GM19035 (cell line): ENCODE data around the gene AHI1.

ENCODE experiments used
- ATAC-seq: cut with Tn5 transposase; IDR thresholded peaks from one replicate; pipeline ENCODE4 v1.9.1; 2021; ENCODE audit not compliant: unreplicated experiment

The AHI1 gene

GRCh38 chr6:135304883-135305282 is 192.7 kb downstream of the AHI1 start:
- ATAC-seq, result no peak

DNA sequence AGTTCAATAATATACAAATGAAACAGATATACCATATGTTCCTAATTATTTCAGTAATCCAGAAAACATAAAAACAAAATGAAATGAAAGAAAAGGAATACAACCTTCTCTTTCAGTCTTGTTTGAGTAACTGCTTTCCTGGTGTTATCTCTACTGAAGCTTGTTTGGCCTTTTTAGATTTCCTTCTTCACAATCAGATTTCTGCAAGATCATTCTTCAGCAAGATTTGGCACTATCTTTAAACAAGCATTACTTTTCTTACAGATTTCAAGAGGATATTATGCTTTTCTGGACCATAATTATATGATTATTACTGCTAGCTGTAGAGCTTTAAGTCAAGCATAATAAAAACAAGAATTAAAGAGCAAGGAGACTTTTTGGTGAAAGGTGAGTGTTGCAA is 196.2 kb downstream of the AHI1 start:
- no peak for ATAC-seq

DNA sequence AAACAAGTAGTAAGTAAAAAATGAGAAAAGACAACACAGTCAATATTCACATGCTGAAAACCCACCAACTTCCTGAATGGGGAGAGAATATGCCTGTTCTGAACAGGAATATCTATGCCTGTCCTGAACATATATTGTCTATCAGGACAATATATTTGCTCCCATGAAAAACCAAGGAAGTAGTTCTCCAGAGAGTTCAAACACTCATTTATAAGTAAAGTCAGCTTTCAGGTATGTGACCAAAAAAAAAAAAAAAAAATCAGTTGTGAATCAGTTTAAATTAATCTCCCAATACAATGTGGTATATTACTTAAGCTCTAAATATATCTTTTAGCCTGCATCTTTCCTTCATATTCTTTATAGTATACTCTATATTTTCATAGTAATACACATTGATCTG is 197.0 kb downstream of the AHI1 start:
- ATAC-seq, result no peak

DNA sequence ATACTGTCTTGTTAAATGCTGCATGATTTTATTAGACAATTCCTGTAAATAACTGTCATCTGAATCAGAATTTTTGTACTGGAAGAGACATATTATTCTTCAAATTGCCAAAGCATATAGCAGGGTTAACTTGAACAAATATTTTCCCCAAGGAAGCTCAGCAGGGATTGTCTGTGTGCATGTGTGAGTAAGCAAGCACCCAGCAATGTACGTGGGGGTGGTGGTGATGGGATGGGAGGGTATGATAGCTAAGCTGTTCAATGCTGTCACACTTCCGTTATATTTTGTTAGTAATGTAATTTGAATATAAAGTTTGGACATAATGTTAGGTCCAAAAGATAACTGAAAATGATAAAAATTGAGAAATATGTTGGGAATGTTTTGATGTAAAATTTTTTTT is 198.3 kb downstream of the AHI1 start:
- ATAC-seq, result no peak

GRCh38 chr6:135298455-135298854 is 199.1 kb downstream of the AHI1 start:
- no peak for ATAC-seq

GRCh38 chr6:135296715-135297114 is 200.8 kb downstream of the AHI1 start:
- ATAC-seq, result no peak

DNA sequence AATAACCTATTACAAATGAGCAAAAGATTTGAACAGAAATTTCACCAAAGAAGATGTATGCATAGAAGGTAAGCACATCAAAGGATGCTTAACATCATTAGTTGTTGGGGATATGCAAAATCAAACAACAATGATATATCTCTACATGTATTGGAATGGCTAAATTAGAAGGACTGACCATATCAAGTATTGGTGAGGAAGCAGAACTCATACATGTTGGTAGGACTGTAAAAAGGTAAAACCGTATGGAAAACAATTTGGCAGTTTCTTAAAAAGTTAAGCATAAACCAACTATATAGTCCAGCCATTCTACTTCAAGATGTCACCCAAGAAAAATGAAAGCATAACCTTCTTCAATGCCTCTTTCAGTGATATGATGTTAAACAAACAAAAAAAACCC is 202.5 kb downstream of the AHI1 start:
- ATAC-seq, result no peak

DNA sequence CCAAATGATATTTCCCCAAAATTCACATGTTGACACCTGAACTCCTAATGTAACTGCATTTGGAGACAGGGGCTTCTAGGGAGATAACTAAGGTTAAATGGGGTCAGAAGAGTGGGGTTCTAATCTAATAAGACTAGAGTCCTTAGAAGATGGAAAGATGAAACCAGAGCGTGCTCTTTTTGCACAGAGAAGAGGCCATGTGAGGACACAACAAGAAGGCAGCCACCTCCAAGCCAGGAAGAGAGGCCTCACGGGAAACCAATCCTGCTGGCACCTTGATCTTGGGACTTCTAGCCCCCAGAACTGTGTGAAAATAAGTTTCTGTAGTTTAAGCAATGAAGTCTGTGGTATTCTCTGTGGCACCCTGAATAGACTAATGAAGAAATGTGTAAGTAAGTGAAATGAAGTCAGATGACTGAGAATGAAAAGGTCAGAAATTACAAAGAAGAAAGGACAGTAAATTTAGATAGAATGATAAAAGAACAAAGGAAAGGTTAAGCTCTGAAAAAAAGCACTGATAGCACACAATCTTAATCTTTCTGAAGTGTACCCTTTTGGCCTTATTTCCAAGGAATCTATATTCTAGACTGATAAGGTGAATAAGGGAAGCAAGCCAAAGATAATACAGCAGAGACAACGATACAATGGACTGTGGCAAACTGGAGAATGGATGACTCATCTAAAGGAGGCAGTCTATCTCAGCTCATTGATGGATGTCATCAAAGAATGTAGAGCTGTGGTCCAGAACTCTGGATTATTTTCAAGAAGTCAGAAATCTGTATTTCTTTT is 206.1 kb downstream of the AHI1 start:
- ATAC-seq, result no peak

DNA sequence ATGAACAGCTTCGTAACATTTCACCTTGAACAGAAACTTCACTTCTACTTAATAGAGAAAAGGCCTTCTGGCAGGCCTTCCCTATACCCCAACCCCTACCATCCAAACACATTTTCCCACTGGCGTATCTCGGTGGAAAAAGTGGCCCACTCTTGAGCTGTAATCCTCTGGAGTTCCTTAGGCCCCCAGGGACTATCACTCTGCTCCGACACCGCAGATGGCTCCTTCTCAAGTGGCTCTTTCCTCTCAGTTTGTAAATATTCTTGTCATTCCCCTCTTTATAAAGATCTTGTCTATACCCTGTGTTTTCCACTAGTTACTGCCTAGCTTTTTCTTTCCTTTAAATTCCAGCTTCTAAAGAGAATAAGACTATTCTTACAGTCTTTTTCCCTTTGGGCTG is 207.7 kb downstream of the AHI1 start:
- ATAC-seq, result no peak

GRCh38 chr6:135286962-135287538 is 210.5 kb downstream of the AHI1 start:
- ATAC-seq, result no peak

DNA sequence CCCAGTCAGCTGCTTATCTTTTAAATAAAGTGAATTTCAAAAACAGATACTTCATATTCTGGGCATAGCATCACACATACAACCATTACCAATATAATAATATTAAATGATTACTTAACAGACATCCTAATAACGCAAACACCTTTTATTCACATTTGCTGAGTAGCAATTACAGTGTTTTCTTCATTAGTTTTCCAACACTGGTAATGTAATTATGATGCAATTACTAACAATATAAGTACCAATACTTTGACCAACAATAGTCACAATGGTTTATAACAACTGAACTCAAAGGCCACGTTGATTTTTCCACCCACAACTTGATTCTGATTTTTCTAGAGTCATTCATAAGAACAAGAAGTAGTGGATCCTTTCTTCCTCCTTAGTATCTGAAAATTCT is 212.4 kb downstream of the AHI1 start:
- ATAC-seq, result no peak

DNA sequence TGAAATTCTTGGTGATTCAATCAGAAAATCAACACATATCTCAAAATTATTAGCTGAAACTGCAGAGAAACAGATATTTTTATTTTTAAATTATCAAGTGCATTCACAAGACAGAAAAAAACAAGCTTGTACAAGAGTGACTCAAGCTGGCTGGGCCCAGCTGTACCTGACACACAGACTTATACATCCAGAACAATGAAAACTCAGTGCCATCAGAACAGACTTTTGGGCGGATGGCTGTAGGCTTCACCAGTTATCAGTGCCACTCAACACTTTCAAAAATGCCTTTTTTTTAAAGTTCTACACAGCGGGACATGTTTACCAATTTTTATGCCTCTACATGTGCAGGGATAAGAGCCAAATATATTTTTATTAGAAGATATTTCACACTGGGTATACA is 213.6 kb downstream of the AHI1 start:
- ATAC-seq, result no peak

DNA sequence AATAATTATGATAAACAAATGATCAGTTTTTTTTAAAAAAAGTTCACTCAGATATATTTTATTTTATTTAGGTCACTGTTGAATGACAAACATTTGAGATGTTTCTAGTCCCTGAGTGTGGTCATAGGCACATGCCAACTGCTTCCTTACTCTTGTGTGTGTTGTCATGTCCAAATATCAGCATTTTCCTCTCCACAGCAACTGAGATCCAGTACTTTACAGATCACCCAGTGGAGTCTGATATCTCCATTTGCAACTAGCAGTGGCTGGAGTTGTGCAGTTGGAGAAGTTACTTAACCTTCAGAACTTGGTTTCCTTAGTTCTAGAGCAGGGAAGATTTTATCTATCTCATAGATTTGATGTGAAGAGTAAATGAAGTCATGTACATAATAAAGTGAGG is 215.1 kb downstream of the AHI1 start:
- ATAC-seq, result no peak

GRCh38 chr6:135281964-135282363 is 215.6 kb downstream of the AHI1 start:
- no peak for ATAC-seq

- no peak for ATAC-seq
Observed at GRCh38 chr6:135281227-135281626, 216.3 kb downstream of the AHI1 start.

GRCh38 chr6:135280375-135281136 is 217.0 kb downstream of the AHI1 start:
- no peak for ATAC-seq

DNA sequence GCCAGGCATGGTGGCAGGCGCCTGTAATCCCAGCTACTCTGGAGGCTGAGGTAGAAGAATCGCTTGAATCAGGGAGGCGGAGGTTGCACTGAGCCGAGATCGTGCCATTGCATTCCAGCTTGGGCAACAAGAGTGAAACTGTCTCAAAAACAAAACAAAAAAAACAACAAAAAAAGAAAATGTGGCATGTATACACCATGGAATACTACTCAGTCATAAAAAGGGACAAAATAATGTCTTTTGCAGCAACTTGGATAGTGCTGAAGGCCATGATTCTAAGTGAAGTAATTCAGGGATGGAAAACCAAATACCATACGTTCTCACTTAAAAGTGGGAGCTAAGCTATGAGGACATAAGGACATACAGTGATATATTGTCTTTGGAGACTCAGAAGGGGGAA is 220.1 kb downstream of the AHI1 start:
- ATAC-seq, result no peak

DNA sequence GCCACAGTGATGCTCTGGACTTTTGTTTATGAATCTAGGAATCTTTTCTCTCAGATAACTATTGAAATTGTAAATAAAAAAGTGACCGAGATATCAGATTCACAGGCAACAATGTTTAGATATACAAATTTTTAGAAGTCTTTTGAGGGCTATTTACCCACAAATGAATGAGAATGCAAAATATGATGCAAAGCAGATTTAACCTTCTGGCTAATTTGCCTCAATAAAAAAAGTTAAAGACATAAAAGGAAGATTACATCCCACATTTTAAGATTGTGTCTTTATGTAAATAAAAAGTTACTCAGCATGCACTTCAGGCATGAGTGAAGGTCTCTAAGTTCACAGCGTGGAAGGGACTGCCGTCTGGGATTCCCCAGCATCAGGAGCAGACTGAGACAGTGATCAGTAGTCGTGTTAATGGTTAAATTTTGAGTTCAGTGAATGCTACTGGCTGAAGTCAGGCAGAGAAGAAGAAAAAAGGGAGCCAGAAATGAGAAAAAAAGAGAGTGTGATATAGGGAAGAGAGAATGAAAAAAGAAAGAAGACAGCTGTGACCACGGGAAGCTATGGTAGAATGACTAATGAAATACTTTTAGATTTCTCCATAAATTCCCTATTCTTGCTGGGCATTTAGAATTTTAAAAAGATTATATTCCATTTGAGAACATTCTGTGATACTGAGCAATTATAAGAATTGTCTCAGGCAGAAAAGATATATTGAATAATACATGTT is 222.8 kb downstream of the AHI1 start:
- ATAC-seq, result no peak

GRCh38 chr6:135271626-135272025 is 225.9 kb downstream of the AHI1 start:
- ATAC-seq, result no peak

DNA sequence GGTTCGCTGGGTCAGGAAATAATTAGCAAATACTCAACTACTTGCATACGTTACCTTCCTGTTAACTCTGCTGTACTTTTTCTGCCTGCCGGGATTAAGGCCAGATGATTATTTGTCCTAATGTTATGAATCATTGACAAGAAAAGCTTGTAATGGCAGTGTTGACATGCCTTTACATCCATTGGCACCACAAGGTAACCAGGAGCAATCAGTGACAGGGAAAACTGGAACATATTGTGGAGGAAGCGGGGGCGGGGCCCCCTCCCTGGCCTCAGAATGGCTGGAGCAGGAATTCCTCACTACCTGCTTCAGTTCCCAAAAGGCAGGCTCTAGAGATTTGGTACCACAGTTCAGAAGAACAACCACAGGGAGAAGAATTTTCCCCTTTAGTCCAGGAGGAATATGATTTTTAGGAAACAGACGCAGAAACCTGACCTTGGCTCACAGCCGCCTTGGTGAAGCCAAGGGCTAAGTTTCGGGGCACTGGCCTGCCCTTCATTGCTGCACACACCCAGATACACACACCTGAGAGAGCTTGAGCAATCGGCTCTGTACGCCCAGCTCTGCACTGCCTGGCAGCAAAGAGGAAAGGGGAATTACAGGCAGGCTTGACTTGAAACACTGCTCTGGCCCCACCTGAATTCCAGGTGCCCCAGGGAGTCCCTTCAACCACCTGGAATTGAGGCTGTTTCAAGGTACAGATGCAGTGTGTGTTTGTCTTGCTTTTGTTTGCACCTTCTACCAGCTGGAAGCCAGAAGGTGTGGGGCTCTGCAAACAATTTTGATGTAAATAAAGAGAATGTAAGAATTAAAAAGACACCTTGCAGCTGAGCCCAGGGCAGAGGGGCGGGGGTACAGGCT is 226.6 kb downstream of the AHI1 start:
- no peak for ATAC-seq

DNA sequence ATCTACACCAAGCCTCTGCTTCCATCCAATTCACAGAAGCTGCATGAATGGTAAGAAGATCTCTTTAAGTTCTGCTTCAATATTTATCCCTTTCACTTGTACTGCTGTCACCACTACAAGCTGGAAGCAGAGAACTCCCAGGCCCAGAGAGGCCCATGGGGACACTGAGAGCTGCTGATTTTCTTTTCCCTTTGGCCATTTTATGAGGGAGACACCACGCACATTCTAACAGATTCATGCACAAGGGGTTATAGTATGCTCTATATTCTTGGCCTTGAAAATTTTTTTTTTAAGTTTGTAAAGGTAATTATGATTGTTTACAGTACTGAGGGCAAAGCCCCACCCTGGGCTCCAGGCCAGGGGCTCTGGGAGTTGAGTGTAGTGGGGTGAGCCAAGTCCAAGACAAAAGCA is 228.1 kb downstream of the AHI1 start:
- ATAC-seq, result no peak
